Skeletal muscle tissue (tissue), 4 donors: ENCODE data around the gene ADM. TPM values are rescaled to one million over a fixed set of nuclear protein-coding genes. Genes with fewer than 3 reads are reported as not detected.

Source experiments
- H3K27ac ChIP-seq: one replicate; pipeline ENCODE4 v1.7.0; 2013; ENCODE audit warnings: mild to moderate bottlenecking, low read depth, low read length, inconsistent platforms
- H3K27me3 ChIP-seq, 3 donors: one replicate each; pipeline ENCODE4 v1.7.0; 2013; ENCODE audit warnings: low read length in 3 of 3; ENCODE audit not compliant: control insufficient read depth in 3 of 3, insufficient read depth in 3 of 3
- H3K36me3 ChIP-seq, 3 donors: one replicate each; pipeline ENCODE4 v1.7.0; 2013; ENCODE audit warnings: low read length in 3 of 3; ENCODE audit not compliant: control insufficient read depth in 3 of 3, insufficient read depth in 3 of 3
- H3K4me1 ChIP-seq, 3 donors: one replicate each; pipeline ENCODE4 v1.7.0; 2013; ENCODE audit warnings: low read length in 3 of 3, mild to moderate bottlenecking in 3 of 3; ENCODE audit not compliant: control insufficient read depth in 3 of 3, insufficient read depth in 3 of 3
- H3K4me3 ChIP-seq, 3 donors: one replicate each; pipeline ENCODE4 v1.7.0; 2013; ENCODE audit warnings: low read length in 3 of 3
- H3K9ac ChIP-seq, 3 donors: one replicate each; pipeline ENCODE4 v1.7.0; 2013; ENCODE audit warnings: low read length in 3 of 3, mild to moderate bottlenecking in 3 of 3, moderate library complexity in 2 of 3, low read depth in 1 of 3
- H3K9me3 ChIP-seq, 3 donors: one replicate each; pipeline ENCODE4 v1.7.0; 2013; ENCODE audit warnings: low read length in 3 of 3; ENCODE audit not compliant: control insufficient read depth in 3 of 3
- total RNA-seq: library from RNA; depleted of rRNA; stranded (reverse); fragments of >200 nt; gene quantifications from one replicate; pipeline ENCODE4 v1.2.3, GENCODE V29; 2014
- donor health status: Osteomylitis.

Gene ADM
- total RNA-seq, 1 donor from 2014 or later, result 28.2 TPM

GRCh38 chr11:10349806-10350205, 44.9 kb downstream of the ADM start:
- Histone ChIP-seq H3K4me3 (no peak overlapping the region), H3K36me3 (no peaks in the 10 kb centered on the region), H3K27me3 (no peaks in the 10 kb centered on the region), H3K9me3 (no peaks in the 10 kb centered on the region), H3K9ac (no peak overlapping the region), H3K4me1 (peaks cover 13 to 29% (median 17%) of the 10 kb centered on the region in 3 donors), H3K27ac (no peak overlapping the region)

GRCh38 chr11:10350334-10350733, 45.5 kb downstream of the ADM start:
- no peaks in the 10 kb centered on the region for H3K36me3 ChIP-seq
- no peaks in the 10 kb centered on the region for H3K9me3 ChIP-seq
- H3K27ac ChIP-seq, result no peak overlapping the region
- no peak overlapping the region for H3K4me3 ChIP-seq
- H3K9ac ChIP-seq, result no peak overlapping the region
- H3K27me3 ChIP-seq, result no peaks in the 10 kb centered on the region
- H3K4me1 ChIP-seq, result peaks cover 13 to 29% (median 17%) of the 10 kb centered on the region in 3 donors

- Histone ChIP-seq H3K9me3 (no peaks in the 10 kb centered on the region), H3K36me3 (no peaks in the 10 kb centered on the region), H3K9ac (peak overlapping the region in 1 of 3 donors; percentile 40), H3K27me3 (no peaks in the 10 kb centered on the region), H3K4me1 (peaks cover 13 to 29% (median 17%) of the 10 kb centered on the region in 3 donors), H3K4me3 (peak overlapping the region in 2 of 3 donors; percentile 11 to 57), H3K27ac (peak overlapping the region; percentile 41)
Observed at GRCh38 chr11:10351435-10351764, 46.5 kb downstream of the ADM start.

DNA sequence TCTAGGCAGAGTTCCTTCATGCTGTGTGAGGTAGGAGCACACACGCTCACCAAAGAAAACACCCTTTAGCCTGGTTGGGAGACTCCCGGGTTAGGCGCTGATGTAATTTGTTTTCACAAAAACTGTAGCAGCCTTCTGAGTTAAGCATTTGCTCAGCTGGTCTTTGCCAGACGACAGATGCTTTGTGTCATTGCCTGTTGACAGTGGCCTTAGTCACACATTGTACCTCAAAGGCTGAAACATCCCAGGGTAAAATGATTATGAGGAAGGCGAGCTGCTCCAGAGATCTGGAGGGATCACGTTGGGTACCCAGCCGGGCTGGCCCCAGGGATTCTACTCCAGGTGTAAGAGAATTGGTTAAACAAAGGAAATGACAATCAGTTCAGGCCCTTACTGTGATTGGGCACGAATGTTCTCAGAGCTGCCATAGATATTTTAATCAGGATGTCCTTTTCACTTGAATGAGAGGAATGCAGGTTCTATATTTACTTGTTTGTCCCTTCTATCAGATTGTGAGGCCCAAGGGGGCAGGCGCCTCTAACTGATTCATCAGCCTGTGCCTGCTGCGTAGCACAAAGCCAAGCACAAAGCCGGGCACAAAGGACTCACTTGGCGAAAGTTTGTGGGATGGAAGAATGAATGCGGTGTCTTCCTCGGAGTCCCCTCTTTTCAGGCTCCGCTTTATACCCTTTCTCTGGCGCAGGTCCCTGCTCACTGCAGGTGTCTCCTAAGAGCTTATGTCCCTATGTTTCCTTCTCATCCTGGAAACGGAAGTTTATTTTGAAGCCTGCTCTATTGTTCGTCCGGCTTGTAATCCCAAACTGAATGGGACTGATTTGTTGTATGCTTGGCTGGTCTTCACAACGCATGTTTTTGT, 47.1 kb downstream of the ADM start:
- Histone ChIP-seq H3K4me1 (peaks cover 13 to 29% (median 17%) of the 10 kb centered on the region in 3 donors), H3K4me3 (peak overlapping the region in 2 of 3 donors; percentile 11 to 57), H3K9me3 (no peaks in the 10 kb centered on the region), H3K9ac (peak overlapping the region in 1 of 3 donors; percentile 40), H3K36me3 (no peaks in the 10 kb centered on the region), H3K27me3 (no peaks in the 10 kb centered on the region), H3K27ac (peak overlapping the region; percentile 41)

DNA sequence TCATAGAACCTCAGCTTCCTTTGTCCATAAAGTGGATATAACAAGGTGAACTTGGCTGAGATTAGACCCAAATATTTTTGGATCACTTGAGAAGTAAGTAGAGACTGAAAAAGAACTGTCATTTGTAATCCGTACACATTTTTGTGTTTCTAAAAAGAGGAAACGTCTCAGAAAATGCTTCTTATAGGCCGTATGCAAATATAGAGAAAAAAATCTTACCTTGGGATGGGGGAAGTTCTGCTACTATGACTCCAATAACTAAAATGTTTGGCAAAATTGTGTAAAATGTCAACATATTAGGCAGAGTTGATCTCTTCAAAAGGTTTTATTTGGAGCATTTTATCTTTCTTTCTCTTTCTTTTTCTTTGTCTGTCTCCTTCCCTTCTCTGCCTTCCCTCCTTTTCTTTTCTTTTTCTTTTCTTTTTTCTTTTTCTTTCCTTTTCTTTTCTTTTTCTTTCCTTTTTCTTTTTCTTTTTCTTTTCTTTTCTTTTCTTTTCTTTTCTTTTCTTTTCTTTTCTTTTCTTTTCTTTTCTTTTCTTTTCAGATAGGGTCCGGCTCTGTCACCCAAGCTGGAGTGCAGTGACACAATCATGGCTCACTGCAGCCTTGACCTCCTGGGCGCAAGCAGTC, 48.2 kb downstream of the ADM start:
- no peak overlapping the region for H3K27ac ChIP-seq
- peaks cover 13 to 29% (median 17%) of the 10 kb centered on the region in 3 donors for H3K4me1 ChIP-seq
- no peak overlapping the region for H3K4me3 ChIP-seq
- no peaks in the 10 kb centered on the region for H3K27me3 ChIP-seq
- H3K9me3 ChIP-seq, result no peaks in the 10 kb centered on the region
- no peak overlapping the region for H3K9ac ChIP-seq
- H3K36me3 ChIP-seq, result no peaks in the 10 kb centered on the region

- Histone ChIP-seq H3K9me3 (no peaks in the 10 kb centered on the region), H3K27ac (no peak overlapping the region), H3K27me3 (no peaks in the 10 kb centered on the region), H3K9ac (no peak overlapping the region), H3K4me3 (no peak overlapping the region), H3K36me3 (no peaks in the 10 kb centered on the region), H3K4me1 (peaks cover 13 to 29% (median 17%) of the 10 kb centered on the region in 3 donors)
Observed at GRCh38 chr11:10354389-10354788, 49.5 kb downstream of the ADM start.

GRCh38 chr11:10355257-10355661, 50.4 kb downstream of the ADM start:
- no peak overlapping the region for H3K27ac ChIP-seq
- peaks cover 13 to 29% (median 17%) of the 10 kb centered on the region in 3 donors for H3K4me1 ChIP-seq
- no peaks in the 10 kb centered on the region for H3K27me3 ChIP-seq
- no peaks in the 10 kb centered on the region for H3K36me3 ChIP-seq
- no peak overlapping the region for H3K9ac ChIP-seq
- H3K4me3 ChIP-seq, result no peak overlapping the region
- no peaks in the 10 kb centered on the region for H3K9me3 ChIP-seq

GRCh38 chr11:10356161-10356560, 51.3 kb downstream of the ADM start:
- Histone ChIP-seq H3K9me3 (no peaks in the 10 kb centered on the region), H3K27ac (no peak overlapping the region), H3K27me3 (no peaks in the 10 kb centered on the region), H3K4me3 (no peak overlapping the region), H3K4me1 (peaks cover 13 to 22% (median 16%) of the 10 kb centered on the region in 3 donors), H3K9ac (no peak overlapping the region), H3K36me3 (no peaks in the 10 kb centered on the region)
